Activated T-helper 2 cell treated with anti-CD3 and anti-CD28 coated beads, Interferon-gamma antibody, Interleukin-2, Interleukin-4, amounts not matched to agents 10 μg/mL and 5 μg/mL and 100 μg/mL, durations not matched to agents 14 hours and 24 hours and 36 hours (primary cell): Measurements from ENCODE around the gene FNIP1. TPM values are rescaled to one million over a fixed set of nuclear protein-coding genes. Genes with fewer than 3 reads are reported as not detected.
"Not testable (repeated sequence)": the region's sequence is repeated elsewhere in the genome, so short reads cannot be mapped to it uniquely, and the experiment has no call there.

Experiments
- DNase-seq: peaks from one replicate; pipeline ENCODE4 v3.0.0; 2021; ENCODE audit warnings: low spot score
- H3K27ac Mint-ChIP-seq: one replicate; pipeline ENCODE4 v1.8.0; 2021; ENCODE audit warnings: mixed read lengths
- H3K27me3 Mint-ChIP-seq: one replicate; pipeline ENCODE4 v1.8.0; 2021; ENCODE audit warnings: low read depth, mixed read lengths
- H3K36me3 Mint-ChIP-seq: one replicate; pipeline ENCODE4 v1.8.0; 2021; ENCODE audit warnings: low read depth, mixed read lengths
- H3K4me1 Mint-ChIP-seq: one replicate; pipeline ENCODE4 v1.8.0; 2021; ENCODE audit warnings: low read depth, mixed read lengths
- H3K4me3 Mint-ChIP-seq: one replicate; pipeline ENCODE4 v1.8.0; 2021; ENCODE audit warnings: low read depth, mild to moderate bottlenecking, moderate library complexity, mixed read lengths
- H3K9me3 Mint-ChIP-seq: one replicate; pipeline ENCODE4 v1.8.0; 2021; ENCODE audit warnings: mixed read lengths
- intact Hi-C: fragments of 100-400 bp; cut with micrococcal nuclease; formaldehyde crosslinking; loops from one replicate; pipeline ENCODE4 v1.15.1; 2023
- total RNA-seq: library from RNA; stranded (reverse); gene quantifications from 2 replicates; pipeline ENCODE4 v1.2.3, GENCODE V29; 2022

Gene FNIP1
- total RNA-seq, 1 donor from 2014 or later, result 18.1 TPM

DNA sequence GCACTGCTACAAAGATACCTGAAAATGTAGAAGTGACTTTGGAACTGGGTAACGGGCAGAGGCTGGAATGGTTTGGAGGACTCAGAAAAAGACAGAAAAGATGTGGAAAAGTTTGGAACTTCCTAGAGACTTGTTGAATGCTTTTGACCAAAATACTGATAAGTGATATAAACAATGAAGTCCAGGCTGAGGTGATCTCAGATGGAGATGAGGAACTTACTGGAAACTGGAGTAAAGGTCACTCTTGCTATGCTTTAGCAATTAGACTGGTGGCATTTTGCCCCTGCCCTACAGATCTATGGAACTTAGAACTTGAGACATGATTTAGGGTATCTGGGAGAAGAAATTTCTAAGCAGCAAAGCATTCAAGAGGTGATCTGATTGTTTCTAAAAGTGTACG is 203.4 kb downstream of the FNIP1 start:
- intact Hi-C loops, H3K27me3 Mint-ChIP-seq, DNase-seq, H3K4me3 Mint-ChIP-seq, H3K9me3 Mint-ChIP-seq, H3K27ac Mint-ChIP-seq: not testable (repeated sequence)
- peaks cover 42% of the 10 kb centered on the region for H3K36me3 Mint-ChIP-seq
- H3K4me1 Mint-ChIP-seq, result peaks cover 41% of the 10 kb centered on the region

Other genes starting within 250 kb of the FNIP1 start
- 31.0 and 33.9 TPM in 2 replicates for gene RAPGEF6, start 161.8 kb downstream of the FNIP1 start, total RNA-seq
- not detected in 2 replicates for gene MEIKIN, start 148.6 kb upstream of the FNIP1 start, total RNA-seq
- gene ACSL6, start 214.6 kb upstream of the FNIP1 start, total RNA-seq, result 27.7 and 34.0 TPM in 2 replicates